HL-60 (cell line): ENCODE measurements around the gene OR3A3.
"Not testable (repeated sequence)": the region's sequence is repeated elsewhere in the genome, so short reads cannot be mapped to it uniquely, and the experiment has no call there.

Experiments
- DNase-seq, 2 experiments: peaks; one replicate each; pipeline ENCODE4 v3.0.0-alpha.2; 2010 to 2020; ENCODE audit warnings: low read depth in 1 of 2, low spot score in 1 of 2
- H3K27ac ChIP-seq: fragments of 250-450 bp; sonication (Bioruptor Pico); replicated peaks from 2 replicates; pipeline ENCODE4 v1.5.1; 2020; ENCODE audit warnings: mild to moderate bottlenecking, moderate library complexity
- H3K27me3 ChIP-seq: fragments of 250-450 bp; sonication (Bioruptor Pico); 2 replicates; pipeline ENCODE4 v1.5.1; 2021; ENCODE audit warnings: mild to moderate bottlenecking, moderate library complexity; ENCODE audit not compliant: insufficient read depth, poor library complexity, severe bottlenecking
- H3K4me3 ChIP-seq: replicated peaks from 2 replicates; pipeline ENCODE4 v1.5.1; 2011; ENCODE audit warnings: mild to moderate bottlenecking, control low read depth, low read length; ENCODE audit not compliant: insufficient read depth
- CTCF ChIP-seq: IDR thresholded peaks from one replicate; pipeline ENCODE4 v1.5.1; 2011; ENCODE audit warnings: low read length, control low read depth, inconsistent platforms; ENCODE audit not compliant: insufficient read depth
- GABPA ChIP-seq: IDR thresholded peaks from 2 replicates; pipeline ENCODE4 v1.6.1; 2012; ENCODE audit warnings: low read depth
- POLR2AphosphoS5 ChIP-seq: IDR thresholded peaks from 2 replicates; pipeline ENCODE4 v1.6.1; 2012; ENCODE audit warnings: low read depth
- REST ChIP-seq: IDR thresholded peaks from 2 replicates; pipeline ENCODE4 v1.6.1; 2012; ENCODE audit warnings: low read depth; ENCODE audit not compliant: insufficient replicate concordance
- SPI1 ChIP-seq: IDR thresholded peaks from 2 replicates; pipeline ENCODE4 v1.6.1; 2012; ENCODE audit warnings: low read depth, mild to moderate bottlenecking, borderline replicate concordance

Gene OR3A3

GRCh38 chr17:3433215-3433614, 22.0 kb downstream of the OR3A3 start:
- not testable (repeated sequence) for H3K27me3 ChIP-seq, H3K4me3 ChIP-seq, H3K27ac ChIP-seq
- peak; percentile 16 to 69 for DNase-seq
- TF ChIP-seq POLR2AphosphoS5 (peak; percentile 67), REST (peak; percentile 92)

- Histone ChIP-seq H3K4me3 (no peak within 1 kb of the TSS), H3K27ac (no peak within 1 kb of the TSS), H3K27me3 (no peaks in the 10 kb centered on the region)
- no peak for DNase-seq
- TF ChIP-seq CTCF: no peak
- TF ChIP-seq GABPA: no peak
- TF ChIP-seq REST: no peak
- no peak for TF ChIP-seq POLR2AphosphoS5
- TF ChIP-seq SPI1: no peak
These were observed 22.6 kb downstream of the OR3A3 start, which contains the start of gene OR1E2 for GRCh38 chr17:3433741-3434140. Gene OR1E2 (minus strand): TSS chr17:3433841. CDS start chr17:3433841, 0 bp downstream.

- TF ChIP-seq CTCF (no peak), REST (no peak), GABPA (no peak), SPI1 (no peak), POLR2AphosphoS5 (no peak)
- Histone ChIP-seq H3K27me3 (no peaks in the 10 kb centered on the region), H3K4me3 (no peak overlapping the region), H3K27ac (no peak overlapping the region)
- DNase-seq: no peak
These were observed 27.2 kb downstream of the OR3A3 start for GRCh38 chr17:3438368-3438767.

GRCh38 chr17:3440451-3440850, 29.3 kb downstream of the OR3A3 start:
- Histone ChIP-seq H3K27me3 (no peaks in the 10 kb centered on the region), H3K4me3 (no peak overlapping the region), H3K27ac (no peak overlapping the region)
- DNase-seq: no peak
- no peak for TF ChIP-seq CTCF
- TF ChIP-seq POLR2AphosphoS5: no peak
- TF ChIP-seq GABPA: no peak
- no peak for TF ChIP-seq REST
- TF ChIP-seq SPI1: no peak
